Thoracic aorta (tissue), 2 donors: ENCODE data around the gene KCNMB2. TPM values are rescaled to one million over a fixed set of nuclear protein-coding genes. Genes with fewer than 3 reads are reported as not detected.

Experiments used
- ATAC-seq: fragments of 150-250 bp; one replicate; pipeline ENCODE4 v1.8.0; 2017; ENCODE audit warnings: low read depth; ENCODE audit not compliant: insufficient number of reproducible peaks, low FRiP score
- DNase-seq: peaks from one replicate; pipeline ENCODE4 v3.0.0-alpha.2; 2020; ENCODE audit warnings: low spot score
- H3K27ac ChIP-seq, 2 donors: fragments of 200-600 bp; sonication (generic); 1 replicate in 1 of 2; 2 replicates in 1 of 2; pipeline ENCODE4 v1.5.1; 2016; ENCODE audit warnings: mild to moderate bottlenecking in 2 of 2, moderate library complexity in 2 of 2
- H3K27me3 ChIP-seq: fragments of 200-600 bp; sonication (generic); replicated peaks from 2 replicates; pipeline ENCODE4 v1.6.0; 2016; ENCODE audit warnings: mild to moderate bottlenecking; ENCODE audit not compliant: insufficient read depth
- H3K36me3 ChIP-seq: fragments of 200-600 bp; sonication (generic); one replicate; pipeline ENCODE4 v1.5.1; 2016
- H3K4me1 ChIP-seq, 2 donors: fragments of 200-600 bp; sonication (generic); 1 replicate in 1 of 2; 2 replicates in 1 of 2; pipeline versions ENCODE4 v1.5.1 to v1.6.0; 2016; ENCODE audit warnings: low read depth in 2 of 2, mild to moderate bottlenecking in 1 of 2; ENCODE audit not compliant: control insufficient read depth in 1 of 2
- H3K4me3 ChIP-seq: fragments of 200-600 bp; sonication (generic); 2 replicates; pipeline ENCODE4 v1.5.1; 2016; ENCODE audit warnings: mild to moderate bottlenecking
- H3K9me3 ChIP-seq: fragments of 200-600 bp; sonication (generic); 2 replicates; pipeline ENCODE4 v1.5.1; 2016
- CTCF ChIP-seq: fragments of 200-600 bp; sonication (generic); IDR thresholded peaks from one replicate; pipeline ENCODE4 v1.5.1; 2019; ENCODE audit warnings: antibody characterized with exemption
- total RNA-seq, 2 donors: library from RNA; depleted of rRNA; stranded (reverse); fragments of >200 nt; gene quantifications; one replicate each; pipeline versions ENCODE4 v1.1.0 to v1.2.3, GENCODE V29; 2016

KCNMB2 gene
- total RNA-seq, 2 donors from 2014 or later = not detected

GRCh38 chr3:178671377-178671776, 135.1 kb downstream of the KCNMB2 start:
- TF ChIP-seq CTCF = no peak
- no peak overlapping the region for H3K27ac ChIP-seq
- H3K36me3 ChIP-seq = no peaks in the 10 kb centered on the region
- ATAC-seq (no peak), DNase-seq (no peak)
- no peaks in the 10 kb centered on the region for H3K9me3 ChIP-seq
- H3K27me3 ChIP-seq = no peaks in the 10 kb centered on the region
- H3K4me3 ChIP-seq = no peak overlapping the region
- peaks cover 0 to 13% of the 10 kb centered on the region in 2 donors for H3K4me1 ChIP-seq

GRCh38 chr3:178671791-178672190, 135.6 kb downstream of the KCNMB2 start:
- ATAC-seq = no peak
- H3K27ac ChIP-seq = no peak overlapping the region
- no peaks in the 10 kb centered on the region for H3K9me3 ChIP-seq

GRCh38 chr3:178672275-178672674, 136.0 kb downstream of the KCNMB2 start:
- no peaks in the 10 kb centered on the region for H3K27me3 ChIP-seq
- no peaks in the 10 kb centered on the region for H3K36me3 ChIP-seq
- no peaks in the 10 kb centered on the region for H3K9me3 ChIP-seq
- H3K4me1 ChIP-seq = peaks cover 0 to 13% of the 10 kb centered on the region in 2 donors
- TF ChIP-seq CTCF = no peak
- no peak overlapping the region for H3K4me3 ChIP-seq
- no peak overlapping the region for H3K27ac ChIP-seq
- no peak for ATAC-seq
- no peak for DNase-seq

More at GRCh38 chr3:178671791-178672190, 135.6 kb downstream of the KCNMB2 start:
- no peak for TF ChIP-seq CTCF
- Histone ChIP-seq H3K27me3 (no peaks in the 10 kb centered on the region), H3K4me3 (no peak overlapping the region), H3K36me3 (no peaks in the 10 kb centered on the region), H3K4me1 (peaks cover 0 to 13% of the 10 kb centered on the region in 2 donors)
- no peak for DNase-seq

- no peak for ATAC-seq
Observed at GRCh38 chr3:178673529-178673928, 137.3 kb downstream of the KCNMB2 start.

GRCh38 chr3:178676077-178676476, 139.8 kb downstream of the KCNMB2 start:
- Histone ChIP-seq H3K27me3 (no peaks in the 10 kb centered on the region), H3K4me1 (peaks cover 0 to 13% of the 10 kb centered on the region in 2 donors), H3K4me3 (no peak overlapping the region), H3K9me3 (no peaks in the 10 kb centered on the region), H3K27ac (no peak overlapping the region), H3K36me3 (no peaks in the 10 kb centered on the region)
- DNase-seq = no peak
- TF ChIP-seq CTCF = no peak
- ATAC-seq = no peak

More at GRCh38 chr3:178673529-178673928, 137.3 kb downstream of the KCNMB2 start:
- no peak for DNase-seq
- no peak overlapping the region for H3K4me3 ChIP-seq
- TF ChIP-seq CTCF = no peak
- H3K9me3 ChIP-seq = no peaks in the 10 kb centered on the region
- H3K27me3 ChIP-seq = no peaks in the 10 kb centered on the region
- H3K36me3 ChIP-seq = no peaks in the 10 kb centered on the region
- H3K27ac ChIP-seq = no peak overlapping the region
- peaks cover 0 to 13% of the 10 kb centered on the region in 2 donors for H3K4me1 ChIP-seq
